Breast epithelium (tissue), 4 donors: Measurements from ENCODE around the gene CACNA1A. TPM values are rescaled to one million over a fixed set of nuclear protein-coding genes. Genes with fewer than 3 reads are reported as not detected.

Source experiments
- DNase-seq, 2 donors: peaks; one replicate each; pipeline ENCODE4 v3.0.0-alpha.2; 2019; ENCODE audit warnings: low spot score in 2 of 2
- H3K27ac ChIP-seq, 2 donors: fragments of 200-600 bp; sonication (generic) in 1 of 2; one replicate each; pipeline ENCODE4 v1.5.1; 2016 to 2019; ENCODE audit warnings: mild to moderate bottlenecking in 1 of 2
- H3K27me3 ChIP-seq, 2 donors: fragments of 200-600 bp; sonication (generic) in 1 of 2; one replicate each; pipeline versions ENCODE4 v1.5.1 to v1.6.0; 2017 to 2019; ENCODE audit warnings: control low read depth in 1 of 2, mild to moderate bottlenecking in 1 of 2
- H3K36me3 ChIP-seq: fragments of 200-600 bp; one replicate; pipeline ENCODE4 v1.5.1; 2019
- H3K4me1 ChIP-seq, 2 donors: fragments of 200-600 bp; sonication (generic); one replicate each; pipeline ENCODE4 v1.5.1; 2016 to 2019; ENCODE audit warnings: control low read depth in 1 of 2
- H3K4me3 ChIP-seq, 3 donors: fragments of 200-600 bp; sonication (generic); 1 replicate in 2 of 3; 2 replicates in 1 of 3; pipeline ENCODE4 v1.5.1; 2016 to 2019; ENCODE audit warnings: mild to moderate bottlenecking in 3 of 3, moderate library complexity in 2 of 3
- H3K9me3 ChIP-seq, 2 donors: fragments of 200-600 bp; sonication (generic) in 1 of 2; one replicate each; pipeline ENCODE4 v1.5.1; 2016 to 2019; ENCODE audit warnings: control low read depth in 1 of 2
- POLR2A ChIP-seq: fragments of 450-650 bp; IDR thresholded peaks from one replicate; pipeline ENCODE4 v1.6.1; 2016; ENCODE audit warnings: antibody characterized with exemption, mild to moderate bottlenecking, moderate library complexity
- POLR2AphosphoS5 ChIP-seq, 3 donors: sonication (generic); formaldehyde crosslinking; IDR thresholded peaks; one replicate each; pipeline ENCODE4 v1.6.1; 2017; ENCODE audit warnings: antibody characterized with exemption in 3 of 3
- intact Hi-C: fragments of 100-400 bp; cut with DNase I; formaldehyde crosslinking; loops from one replicate; pipeline ENCODE4 v1.15.1; 2023; ENCODE audit warnings: low total_unique reads
- total RNA-seq, 3 donors: library from RNA; depleted of rRNA; stranded (reverse); fragments of >200 nt; gene quantifications; one replicate each; pipeline ENCODE4 v1.1.0, GENCODE V29; 2016
- TF ChIP-seq, protein P1 (sequence below), 3 donors: fragments of 450-650 bp; IDR thresholded peaks; one replicate each; pipeline ENCODE4 v1.5.1; 2016 to 2017; ENCODE audit warnings: antibody characterized with exemption in 3 of 3, mild to moderate bottlenecking in 3 of 3, moderate library complexity in 3 of 3

CACNA1A gene
- total RNA-seq, 3 donors from 2014 or later: 0.16 to 1.0 (median 0.33) TPM

DNA sequence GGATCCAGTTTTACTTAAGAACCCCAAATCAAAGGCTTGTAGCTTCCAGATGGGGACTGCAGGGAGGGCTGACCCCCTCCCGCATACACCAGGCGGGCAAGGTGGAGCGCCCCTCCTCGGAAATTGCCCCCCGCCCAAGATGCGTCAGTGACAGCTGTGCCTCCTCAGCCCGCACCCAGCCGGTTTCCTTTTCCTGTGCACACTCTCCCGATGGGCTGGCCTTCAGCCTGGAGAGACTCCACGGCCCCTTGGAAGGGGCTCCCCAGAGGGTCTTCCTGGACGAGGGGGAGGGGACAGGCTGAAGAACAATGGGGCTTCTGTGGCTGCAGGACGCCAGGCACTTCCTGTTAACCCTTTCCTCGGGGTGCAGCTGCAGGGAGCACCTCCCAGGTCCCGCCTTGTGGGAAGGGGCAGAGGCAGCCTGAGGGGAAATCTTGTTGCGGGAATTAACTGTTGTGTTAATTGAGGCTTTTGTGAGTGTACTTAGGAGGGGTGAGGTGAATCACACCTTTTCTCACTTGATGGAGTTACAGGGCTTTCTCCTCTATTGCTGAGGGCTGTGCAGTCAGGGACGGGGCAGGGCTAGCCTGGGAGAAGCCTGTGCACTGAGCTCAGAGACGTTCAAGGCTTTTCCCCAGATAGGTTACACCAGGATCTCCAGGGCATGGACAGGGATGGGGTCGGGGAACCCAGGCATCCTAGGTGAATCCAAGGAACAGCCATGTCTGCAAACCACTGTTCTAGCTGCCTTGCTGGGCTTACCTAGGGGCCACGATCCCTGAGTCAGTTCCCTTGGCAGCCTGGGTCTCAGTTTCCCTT lies 341.7 kb downstream of the CACNA1A start:
- no peaks in the 10 kb centered on the region for H3K36me3 ChIP-seq
- H3K27ac ChIP-seq: peak overlapping the region; percentile 95 to 99
- H3K9me3 ChIP-seq: no peaks in the 10 kb centered on the region
- intact Hi-C loops: no loop called here
- H3K27me3 ChIP-seq: no peaks in the 10 kb centered on the region
- peak overlapping the region; percentile 38 to 66 (median 52) for H3K4me3 ChIP-seq
- peaks cover 7 to 33% of the 10 kb centered on the region in 2 donors for H3K4me1 ChIP-seq
- peak; percentile 64 to 65 for DNase-seq
- TF ChIP-seq POLR2AphosphoS5 (IDR thresholded peaks at IDR 0.05) (peak in 2 of 3 donors; percentile 33 to 60), POLR2A (no peak)

DNA sequence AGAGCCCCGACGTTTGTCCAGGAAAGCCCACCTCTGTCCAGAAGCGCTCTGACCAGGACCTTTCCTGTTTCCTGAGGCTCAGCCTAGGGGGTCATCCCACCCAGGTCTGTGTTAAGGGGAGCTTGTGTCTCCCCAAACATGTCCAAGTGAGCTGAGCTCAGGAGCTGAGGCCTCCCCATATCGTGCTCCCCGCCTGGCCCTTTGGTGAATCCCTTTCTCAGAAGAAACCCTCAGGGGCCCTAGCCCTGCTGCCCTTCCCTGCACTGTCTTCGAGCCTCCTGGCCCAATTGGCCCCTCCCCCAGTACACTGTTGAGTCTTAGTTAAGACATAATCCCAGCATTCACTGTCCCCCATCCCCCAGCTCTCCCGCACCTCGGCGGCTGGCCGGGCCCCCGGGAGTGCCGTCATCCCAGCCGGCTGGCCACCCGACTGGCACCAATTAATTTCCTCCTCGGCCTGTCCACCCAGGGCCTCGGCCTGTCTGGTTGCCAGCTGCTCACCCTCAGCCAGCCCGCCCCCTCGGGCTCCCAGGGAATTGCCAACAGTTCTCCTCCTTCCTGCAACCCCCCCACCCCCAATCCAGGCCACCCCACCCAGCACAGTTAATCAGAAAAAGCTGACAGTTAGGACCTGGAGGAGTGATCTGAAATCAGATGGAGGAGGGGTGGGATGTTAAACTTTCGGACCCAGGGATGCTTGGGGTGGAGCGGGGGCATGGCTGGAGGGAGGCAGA lies 342.5 kb downstream of the CACNA1A start:
- no peaks in the 10 kb centered on the region for H3K36me3 ChIP-seq
- no peaks in the 10 kb centered on the region for H3K27me3 ChIP-seq
- no peaks in the 10 kb centered on the region for H3K9me3 ChIP-seq
- H3K4me3 ChIP-seq: peak overlapping the region; percentile 38 to 66 (median 52)
- TF ChIP-seq, protein P1, sequence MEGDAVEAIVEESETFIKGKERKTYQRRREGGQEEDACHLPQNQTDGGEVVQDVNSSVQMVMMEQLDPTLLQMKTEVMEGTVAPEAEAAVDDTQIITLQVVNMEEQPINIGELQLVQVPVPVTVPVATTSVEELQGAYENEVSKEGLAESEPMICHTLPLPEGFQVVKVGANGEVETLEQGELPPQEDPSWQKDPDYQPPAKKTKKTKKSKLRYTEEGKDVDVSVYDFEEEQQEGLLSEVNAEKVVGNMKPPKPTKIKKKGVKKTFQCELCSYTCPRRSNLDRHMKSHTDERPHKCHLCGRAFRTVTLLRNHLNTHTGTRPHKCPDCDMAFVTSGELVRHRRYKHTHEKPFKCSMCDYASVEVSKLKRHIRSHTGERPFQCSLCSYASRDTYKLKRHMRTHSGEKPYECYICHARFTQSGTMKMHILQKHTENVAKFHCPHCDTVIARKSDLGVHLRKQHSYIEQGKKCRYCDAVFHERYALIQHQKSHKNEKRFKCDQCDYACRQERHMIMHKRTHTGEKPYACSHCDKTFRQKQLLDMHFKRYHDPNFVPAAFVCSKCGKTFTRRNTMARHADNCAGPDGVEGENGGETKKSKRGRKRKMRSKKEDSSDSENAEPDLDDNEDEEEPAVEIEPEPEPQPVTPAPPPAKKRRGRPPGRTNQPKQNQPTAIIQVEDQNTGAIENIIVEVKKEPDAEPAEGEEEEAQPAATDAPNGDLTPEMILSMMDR (IDR thresholded peaks at IDR 0.05): no peak
- TF ChIP-seq POLR2A (no peak), POLR2AphosphoS5 (IDR thresholded peaks at IDR 0.05) (peak; percentile 27 to 54 (median 34))
- intact Hi-C loops: no loop called here
- H3K4me1 ChIP-seq: peaks cover 7 to 33% of the 10 kb centered on the region in 2 donors
- peak; percentile 76 to 79 for DNase-seq
- H3K27ac ChIP-seq: peak overlapping the region; percentile 95 to 99

DNA sequence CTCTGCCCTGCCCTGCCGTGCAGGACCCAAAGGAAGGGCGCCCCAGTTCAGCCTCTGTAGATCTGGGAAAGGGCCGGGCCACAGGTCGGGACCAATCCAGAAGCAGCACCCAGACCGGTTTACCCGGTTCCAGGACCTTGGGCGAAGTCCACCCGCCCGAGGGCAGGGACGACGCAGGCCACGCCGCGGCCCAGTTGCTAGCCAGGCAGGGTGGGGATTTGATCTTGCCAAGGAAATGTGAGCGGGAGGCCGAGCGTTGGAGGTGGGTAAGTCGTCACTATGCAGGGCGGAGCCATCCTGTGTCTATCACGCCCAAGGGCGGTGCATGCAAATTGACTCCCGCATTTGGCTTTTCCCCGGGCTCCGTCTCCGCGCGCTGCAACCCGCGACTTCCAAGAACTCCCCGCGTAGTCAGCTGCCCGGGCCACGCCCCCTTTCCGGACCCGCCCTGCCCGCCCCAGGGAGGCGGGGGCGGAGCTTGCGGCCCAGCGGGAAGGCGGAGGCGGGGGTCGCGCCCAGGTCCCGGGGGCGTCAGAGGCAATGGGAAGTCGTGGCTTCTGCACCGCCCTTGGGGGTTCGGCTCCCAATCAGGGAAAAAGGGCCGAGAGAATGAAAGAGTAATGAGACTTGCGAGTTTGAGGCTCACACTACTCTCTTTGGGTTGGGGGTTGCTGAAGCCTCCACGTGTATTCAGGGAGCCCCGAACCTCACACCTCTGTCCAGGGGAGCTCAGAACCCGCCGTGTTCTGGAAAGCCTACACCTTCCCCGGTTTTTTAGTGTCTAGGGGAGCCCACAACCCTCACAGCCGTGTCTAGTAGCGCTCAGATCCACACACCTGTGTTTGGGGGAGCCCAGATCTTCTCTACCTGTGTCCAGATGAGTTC lies 343.3 kb downstream of the CACNA1A start:
- Histone ChIP-seq H3K27ac (peak overlapping the region; percentile 95 to 99), H3K36me3 (no peaks in the 10 kb centered on the region), H3K9me3 (no peaks in the 10 kb centered on the region), H3K4me3 (peak overlapping the region; percentile 38 to 66 (median 52)), H3K27me3 (no peaks in the 10 kb centered on the region), H3K4me1 (peaks cover 7 to 33% of the 10 kb centered on the region in 2 donors)
- no peak for TF ChIP-seq POLR2A
- TF ChIP-seq POLR2AphosphoS5 (IDR thresholded peaks at IDR 0.05): peak; percentile 89 to 92 (median 89)
- peak; percentile 99 for DNase-seq
- intact Hi-C loops: no loop called here

DNA sequence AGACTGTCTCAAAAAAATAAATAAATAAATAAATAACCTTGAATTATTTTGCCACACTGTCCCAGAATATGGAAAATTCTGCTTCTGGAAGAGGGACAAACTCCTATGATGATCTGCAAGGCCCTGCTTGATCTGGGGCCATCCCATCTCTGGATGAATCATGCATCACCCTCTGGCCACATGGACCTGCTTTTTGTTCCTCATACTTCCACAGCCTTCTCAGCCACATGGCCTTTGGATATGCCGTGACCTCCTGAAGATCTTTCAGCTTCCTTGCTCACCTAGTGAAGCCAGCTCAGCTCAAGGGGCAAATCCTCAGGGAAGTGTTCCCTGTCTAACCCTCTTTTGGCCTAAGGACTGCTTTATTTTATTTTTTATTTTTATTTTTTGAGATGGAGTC lies 345.7 kb downstream of the CACNA1A start:
- TF ChIP-seq POLR2A: no peak
- TF ChIP-seq, protein P1 (IDR thresholded peaks at IDR 0.05): no peak
- no peak for TF ChIP-seq POLR2AphosphoS5 (IDR thresholded peaks at IDR 0.05)
- no peaks in the 10 kb centered on the region for H3K36me3 ChIP-seq
- intact Hi-C loops: no loop called here
- no peak overlapping the region for H3K4me3 ChIP-seq
- H3K4me1 ChIP-seq: peaks cover 10 to 28% of the 10 kb centered on the region in 2 donors
- H3K27me3 ChIP-seq: no peaks in the 10 kb centered on the region
- no peaks in the 10 kb centered on the region for H3K9me3 ChIP-seq
- DNase-seq: no peak
- peak overlapping the region in 1 of 2 donors; percentile 99 for H3K27ac ChIP-seq

DNA sequence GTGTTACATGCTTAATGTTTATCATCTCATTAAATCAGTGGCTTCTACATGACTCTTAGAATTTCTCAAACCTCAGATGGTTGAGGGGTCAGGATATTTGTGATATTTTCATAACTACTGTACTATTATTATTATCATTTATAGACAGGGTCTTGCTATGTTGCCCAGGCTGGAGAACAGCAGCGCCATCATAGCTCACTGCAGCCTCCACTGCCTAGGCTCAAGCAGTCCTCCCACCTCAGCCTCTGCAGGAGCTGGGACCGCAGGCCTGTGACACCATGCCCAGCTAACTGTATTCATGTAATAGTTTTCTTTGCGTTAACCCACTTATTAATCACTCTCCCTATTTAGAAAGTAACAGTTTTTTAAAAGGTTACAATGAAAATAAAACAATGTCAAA lies 346.6 kb downstream of the CACNA1A start:
- Histone ChIP-seq H3K4me3 (no peak overlapping the region), H3K27ac (peak overlapping the region in 1 of 2 donors; percentile 99), H3K4me1 (peaks cover 13 to 24% of the 10 kb centered on the region in 2 donors), H3K36me3 (no peaks in the 10 kb centered on the region), H3K27me3 (no peaks in the 10 kb centered on the region), H3K9me3 (no peaks in the 10 kb centered on the region)
- DNase-seq: no peak
- TF ChIP-seq, protein P1 (IDR thresholded peaks at IDR 0.05): no peak
- TF ChIP-seq POLR2AphosphoS5 (IDR thresholded peaks at IDR 0.05): no peak
- no peak for TF ChIP-seq POLR2A
- intact Hi-C loops: no loop called here
